ENCODE measurements around the gene GH1.

GH1 gene

GRCh38 chr17:63946440-63947363, 28.1 kb upstream of the GH1 start:
- Histone ChIP-seq H2AFZ (ENCODE audit: low read length) (0 out of 2 replicates have a peak overlapping the region, but pooled peaks have one; percentile 43), H3K79me2 (ENCODE audit: insufficient read depth, low read length) (peaks cover 6% of the 10 kb centered on the region; the same call in 1 of the 2 replicates), H4K20me1 (ENCODE audit: insufficient read depth, low read length, poor library complexity, severe bottlenecking) (no peaks in the 10 kb centered on the region), H3K9ac (ENCODE audit: low read depth, low read length, poor library complexity, severe bottlenecking) (peak overlapping the region; percentile 84), H3F3A (ENCODE audit: low read depth) (no peaks in the 10 kb centered on the region), H3K27me3 (ENCODE audit: insufficient read depth, low read length, poor library complexity, severe bottlenecking) (no peaks in the 10 kb centered on the region), H3K4me2 (ENCODE audit: low read depth, low read length, poor library complexity, severe bottlenecking) (peak overlapping the region; percentile 95), H3K9me2 (replicated peaks; ENCODE audit: low read depth, low read length) (no peaks in the 10 kb centered on the region), H3K4me3 (ENCODE audit: low read length, poor library complexity, severe bottlenecking) (peak overlapping the region; percentile 71), H3K36me3 (ENCODE audit: insufficient read depth, low read length) (no peaks in the 10 kb centered on the region), H3K4me1 (ENCODE audit: insufficient read depth, low read length, poor library complexity, severe bottlenecking) (peaks cover 65% of the 10 kb centered on the region), H3K9me3 (ENCODE audit: insufficient read depth, low read depth, low read length) (no peaks in the 10 kb centered on the region)
- TF ChIP-seq CTCF (conservative IDR thresholded peaks at IDR 0.05; ENCODE audit: low read length) (peak; percentile 64), EZH2phosphoT487 (IDR thresholded peaks at IDR 0.05; ENCODE audit: borderline replicate concordance) (no peak)

- Histone ChIP-seq H3K4me1 (ENCODE audit: insufficient read depth, low read length, poor library complexity, severe bottlenecking) (peaks cover 59% of the 10 kb centered on the region), H3K4me2 (ENCODE audit: low read depth, low read length, poor library complexity, severe bottlenecking) (peak overlapping the region; percentile 95), H3K9ac (ENCODE audit: low read depth, low read length, poor library complexity, severe bottlenecking) (peak overlapping the region; percentile 84)
Measured at GRCh38 chr17:63945784-63946439, 27.3 kb upstream of the GH1 start.

More at GRCh38 chr17:63945784-63946439, 27.3 kb upstream of the GH1 start:
- Histone ChIP-seq H3K4me3 (ENCODE audit: low read length, poor library complexity, severe bottlenecking) (peak overlapping the region; percentile 71), H3K36me3 (ENCODE audit: insufficient read depth, low read length) (no peaks in the 10 kb centered on the region), H2AFZ (ENCODE audit: low read length) (0 out of 2 replicates have a peak overlapping the region, but pooled peaks have one; percentile 47), H3K79me2 (ENCODE audit: insufficient read depth, low read length) (peaks cover 6% of the 10 kb centered on the region; the same call in 1 of the 2 replicates), H3F3A (ENCODE audit: low read depth) (no peaks in the 10 kb centered on the region), H3K27me3 (ENCODE audit: insufficient read depth, low read length, poor library complexity, severe bottlenecking) (no peaks in the 10 kb centered on the region), H3K9me3 (ENCODE audit: insufficient read depth, low read depth, low read length) (no peaks in the 10 kb centered on the region), H4K20me1 (ENCODE audit: insufficient read depth, low read length, poor library complexity, severe bottlenecking) (no peaks in the 10 kb centered on the region), H3K9me2 (replicated peaks; ENCODE audit: low read depth, low read length) (no peaks in the 10 kb centered on the region)
- TF ChIP-seq EZH2phosphoT487 (IDR thresholded peaks at IDR 0.05; ENCODE audit: borderline replicate concordance) (no peak), CTCF (conservative IDR thresholded peaks at IDR 0.05; ENCODE audit: low read length) (peak; percentile 31; the same call in 1 of the 2 replicates)
